BE2C (cell line): ENCODE measurements around the gene DRC3.

ENCODE experiments used
- DNase-seq: peaks from one replicate; pipeline ENCODE4 v3.0.0-alpha.2; 2020
- H3K27me3 ChIP-seq: fragments of 250-450 bp; sonication (Bioruptor Pico); 2 replicates; pipeline ENCODE4 v1.5.1; 2020; ENCODE audit warnings: mild to moderate bottlenecking
- H3K36me3 ChIP-seq: fragments of 250-450 bp; sonication (Bioruptor Pico); 2 replicates; pipeline ENCODE4 v1.5.1; 2020; ENCODE audit warnings: mild to moderate bottlenecking
- H3K4me1 ChIP-seq: fragments of 250-450 bp; sonication (Bioruptor Pico); 2 replicates; pipeline ENCODE4 v1.5.1; 2020
- H3K4me3 ChIP-seq: 2 replicates; pipeline ENCODE4 v1.5.1; 2011; ENCODE audit warnings: low read depth, low read length
- H3K9me3 ChIP-seq: fragments of 250-450 bp; sonication (Bioruptor Pico); 2 replicates; pipeline ENCODE4 v1.5.1; 2020
- TF ChIP-seq, protein P1 (sequence below): IDR thresholded peaks from 2 replicates; pipeline ENCODE4 v1.5.1; 2012; ENCODE audit warnings: mild to moderate bottlenecking, low read depth, low read length

Gene DRC3

DNA sequence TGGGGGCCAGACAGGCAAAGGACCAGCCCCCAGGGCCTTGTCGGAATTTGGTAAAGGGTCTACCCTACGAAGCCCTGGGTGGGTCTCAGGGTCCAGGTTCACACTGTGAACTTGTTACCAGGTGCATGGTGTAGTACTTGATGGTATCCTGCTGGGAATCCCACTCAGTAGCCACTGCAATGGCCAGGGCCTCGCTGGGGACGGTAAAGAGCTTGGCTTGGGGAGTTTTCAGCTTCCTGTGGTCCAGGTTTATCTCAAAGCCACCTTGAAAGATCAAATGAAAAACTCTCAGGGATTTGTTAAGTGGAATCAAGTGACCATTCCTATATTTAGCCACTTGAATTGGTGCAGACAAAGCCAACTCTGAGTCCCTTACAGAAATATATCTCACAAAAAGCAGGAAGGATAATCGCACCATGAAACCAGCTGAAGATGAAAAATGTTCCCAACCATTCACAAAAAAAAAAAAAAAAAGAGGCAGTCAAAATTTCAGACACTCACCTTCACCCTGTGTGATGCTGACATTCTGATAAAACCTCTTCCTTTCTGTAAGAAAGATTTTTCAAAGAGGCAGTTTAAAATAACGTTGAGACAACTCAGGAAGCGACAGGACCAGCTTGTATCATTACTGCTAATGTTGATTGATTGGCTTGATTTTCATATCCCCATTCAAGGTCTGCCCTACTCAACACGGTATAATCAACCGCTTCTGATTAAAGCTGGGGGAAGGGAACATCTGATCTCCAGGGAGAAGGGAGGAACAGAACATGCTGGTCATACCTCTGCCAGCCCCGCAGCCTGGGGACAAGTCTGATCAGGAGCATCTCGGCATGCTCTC lies 55.7 kb downstream of the DRC3 start:
- TF ChIP-seq, protein P1, sequence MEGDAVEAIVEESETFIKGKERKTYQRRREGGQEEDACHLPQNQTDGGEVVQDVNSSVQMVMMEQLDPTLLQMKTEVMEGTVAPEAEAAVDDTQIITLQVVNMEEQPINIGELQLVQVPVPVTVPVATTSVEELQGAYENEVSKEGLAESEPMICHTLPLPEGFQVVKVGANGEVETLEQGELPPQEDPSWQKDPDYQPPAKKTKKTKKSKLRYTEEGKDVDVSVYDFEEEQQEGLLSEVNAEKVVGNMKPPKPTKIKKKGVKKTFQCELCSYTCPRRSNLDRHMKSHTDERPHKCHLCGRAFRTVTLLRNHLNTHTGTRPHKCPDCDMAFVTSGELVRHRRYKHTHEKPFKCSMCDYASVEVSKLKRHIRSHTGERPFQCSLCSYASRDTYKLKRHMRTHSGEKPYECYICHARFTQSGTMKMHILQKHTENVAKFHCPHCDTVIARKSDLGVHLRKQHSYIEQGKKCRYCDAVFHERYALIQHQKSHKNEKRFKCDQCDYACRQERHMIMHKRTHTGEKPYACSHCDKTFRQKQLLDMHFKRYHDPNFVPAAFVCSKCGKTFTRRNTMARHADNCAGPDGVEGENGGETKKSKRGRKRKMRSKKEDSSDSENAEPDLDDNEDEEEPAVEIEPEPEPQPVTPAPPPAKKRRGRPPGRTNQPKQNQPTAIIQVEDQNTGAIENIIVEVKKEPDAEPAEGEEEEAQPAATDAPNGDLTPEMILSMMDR, result no peak
- peaks cover 3% of the 10 kb centered on the region; the same call in 1 of the 2 replicates for H3K4me1 ChIP-seq
- no peaks in the 10 kb centered on the region for H3K9me3 ChIP-seq
- no peaks in the 10 kb centered on the region; the same call in 1 of the 2 replicates for H3K36me3 ChIP-seq
- no peaks in the 10 kb centered on the region for H3K27me3 ChIP-seq
- H3K4me3 ChIP-seq, result no peak overlapping the region
- peak; percentile 37 for DNase-seq

DNA sequence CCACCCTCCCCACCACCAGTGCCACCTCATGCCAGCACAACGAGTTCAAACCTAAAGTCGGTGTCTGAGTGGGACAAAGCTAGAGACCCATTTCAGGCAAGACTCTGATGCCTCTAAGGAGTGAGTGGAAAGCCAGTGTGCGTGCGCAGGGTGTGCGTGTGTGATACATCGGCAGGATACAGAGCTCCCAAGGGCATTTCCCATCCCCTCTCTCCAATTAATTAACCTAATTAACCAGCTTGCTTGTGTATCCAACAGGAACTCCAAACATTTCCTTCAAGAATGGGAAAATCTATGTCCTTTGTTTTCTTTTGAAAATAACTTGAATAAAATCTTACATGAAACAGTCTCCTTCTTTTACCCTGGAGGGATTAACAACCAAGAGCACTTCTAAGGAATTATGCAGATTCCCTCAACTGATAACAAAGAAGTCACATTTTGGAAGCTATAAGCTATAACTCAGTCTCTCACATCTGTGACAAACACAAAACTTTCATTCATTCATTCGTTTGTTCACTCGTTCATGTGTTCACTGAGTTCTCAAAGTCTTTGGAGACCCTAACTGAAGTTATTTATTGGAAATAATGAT lies 56.4 kb downstream of the DRC3 start:
- Histone ChIP-seq H3K27me3 (no peaks in the 10 kb centered on the region), H3K36me3 (no peaks in the 10 kb centered on the region; the same call in 1 of the 2 replicates), H3K9me3 (no peaks in the 10 kb centered on the region), H3K4me1 (peaks cover 3% of the 10 kb centered on the region; the same call in 1 of the 2 replicates), H3K4me3 (no peak overlapping the region)
- no peak for DNase-seq
- TF ChIP-seq, protein P1, result no peak

DNA sequence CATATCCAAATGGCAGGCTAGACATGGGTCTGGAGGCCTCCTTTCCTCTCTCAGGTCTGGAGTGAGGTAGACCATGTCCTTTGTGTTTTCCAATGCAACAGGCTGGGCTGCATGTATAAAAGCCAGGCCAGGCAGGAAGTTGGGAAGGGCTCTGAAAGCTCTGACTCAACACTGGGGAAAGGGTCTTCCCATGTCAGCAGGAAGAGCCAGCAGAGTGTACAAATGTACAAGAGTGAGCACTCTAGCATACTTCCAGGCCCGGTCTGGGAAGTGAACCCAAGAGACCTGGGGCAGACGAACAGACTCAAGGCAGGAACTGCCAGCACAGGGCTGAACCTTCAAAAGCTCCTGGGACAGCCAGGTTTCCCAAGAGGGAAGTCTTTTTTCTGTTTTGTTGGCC lies 59.3 kb downstream of the DRC3 start:
- TF ChIP-seq, protein P1, result no peak
- no peak for DNase-seq
- Histone ChIP-seq H3K27me3 (no peaks in the 10 kb centered on the region), H3K9me3 (no peaks in the 10 kb centered on the region), H3K4me3 (no peak overlapping the region), H3K4me1 (peaks cover 3% of the 10 kb centered on the region; the same call in 1 of the 2 replicates), H3K36me3 (no peaks in the 10 kb centered on the region; the same call in 1 of the 2 replicates)

DNA sequence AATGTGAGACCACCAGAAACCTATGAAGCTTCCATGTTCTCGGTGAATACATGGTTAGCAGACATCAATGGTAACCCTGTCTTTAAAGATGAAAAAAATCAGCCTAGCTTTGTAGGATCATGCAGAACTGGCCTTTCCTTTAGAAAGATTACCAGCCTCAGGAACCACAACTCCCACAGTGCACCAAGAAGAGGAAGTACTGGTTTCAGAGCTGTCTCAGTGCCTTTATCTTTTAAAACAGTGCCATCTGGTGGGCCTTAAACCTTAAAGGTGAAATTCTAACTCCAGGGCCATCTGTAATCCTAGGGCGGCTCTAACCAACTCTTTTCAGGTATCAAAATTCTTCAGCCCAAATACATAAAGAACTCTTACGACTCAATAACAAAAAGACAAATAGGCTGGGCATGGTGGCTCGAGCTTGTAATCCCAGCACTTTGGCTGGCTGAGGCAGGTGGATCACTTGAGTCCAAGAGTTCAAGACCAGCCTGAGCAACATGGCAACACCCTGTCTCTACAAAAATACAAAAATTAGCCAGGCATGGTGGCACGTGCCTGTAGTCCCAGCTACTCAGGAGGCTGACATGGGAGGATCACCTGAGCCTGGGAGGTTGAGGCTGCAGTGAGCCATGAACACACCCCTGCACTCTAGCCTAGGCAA lies 60.9 kb downstream of the DRC3 start:
- TF ChIP-seq, protein P1, result peak; percentile 54
- no peak overlapping the region for H3K4me3 ChIP-seq

DNA sequence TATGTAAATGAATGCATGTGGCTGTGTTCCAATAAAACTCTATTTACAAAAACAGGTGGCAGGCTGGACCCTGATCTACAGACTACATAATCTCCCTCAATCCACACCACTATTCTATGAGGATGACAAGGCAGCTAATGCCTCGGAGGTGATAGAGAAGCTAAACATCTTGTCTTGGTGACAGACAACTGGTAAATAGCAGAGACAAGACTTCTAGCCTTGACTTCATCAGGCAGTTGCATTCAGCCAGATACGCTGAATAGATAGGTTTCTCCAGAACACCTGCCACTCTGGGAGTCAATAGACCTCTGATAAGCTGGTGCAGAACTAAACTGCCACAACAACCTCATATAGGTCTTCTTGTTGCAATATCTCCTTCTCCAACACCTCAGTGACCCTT lies 63.0 kb downstream of the DRC3 start:
- Histone ChIP-seq H3K27me3 (no peaks in the 10 kb centered on the region), H3K4me1 (no peaks in the 10 kb centered on the region), H3K36me3 (no peaks in the 10 kb centered on the region), H3K9me3 (no peaks in the 10 kb centered on the region), H3K4me3 (no peak overlapping the region)
- DNase-seq, result no peak
- TF ChIP-seq, protein P1, result no peak

More for the DNA sequence above, 60.9 kb downstream of the DRC3 start:
- no peaks in the 10 kb centered on the region for H3K27me3 ChIP-seq
- no peaks in the 10 kb centered on the region for H3K9me3 ChIP-seq
- H3K4me1 ChIP-seq, result no peaks in the 10 kb centered on the region
- peak; percentile 44 for DNase-seq
- no peaks in the 10 kb centered on the region for H3K36me3 ChIP-seq
